K562 (cell line): ENCODE data around the gene ALDH16A1. TPM values are rescaled to one million over a fixed set of nuclear protein-coding genes. Genes with fewer than 3 reads are reported as not detected.

Source experiments
- CLOCK ChIP-seq: fragments of 250-450 bp; sonication (Bioruptor Pico); IDR thresholded peaks from 2 replicates; pipeline ENCODE4 v1.4.0; 2020; ENCODE audit warnings: mild to moderate bottlenecking, moderate library complexity, borderline replicate concordance
- CREB3L1 ChIP-seq: fragments of 450-650 bp; IDR thresholded peaks from 2 replicates; pipeline ENCODE4 v1.6.1; 2014; ENCODE audit warnings: low read depth, mild to moderate bottlenecking, moderate library complexity, borderline replicate concordance
- CXXC5 ChIP-seq: fragments of 250-450 bp; sonication (Bioruptor Pico); IDR thresholded peaks from 2 replicates; pipeline ENCODE4 v1.8.0; 2022; ENCODE audit warnings: inconsistent platforms, mild to moderate bottlenecking, moderate library complexity
- EGR1 ChIP-seq: fragments of 450-650 bp; conservative IDR thresholded peaks from 2 replicates; pipeline ENCODE4 v1.6.1; 2017; ENCODE audit warnings: mild to moderate bottlenecking
- GATAD2A ChIP-seq: fragments of 450-650 bp; IDR thresholded peaks from 2 replicates; pipeline ENCODE4 v1.6.1; 2017
- HDAC8 ChIP-seq: fragments of 450-650 bp; IDR thresholded peaks from 2 replicates; pipeline ENCODE4 v1.6.1; 2016; ENCODE audit warnings: mild to moderate bottlenecking, missing genetic modification characterization, moderate library complexity, missing compliant biosample characterization
- L3MBTL2 ChIP-seq: fragments of 450-650 bp; IDR thresholded peaks from 2 replicates; pipeline ENCODE4 v1.6.1; 2016; ENCODE audit warnings: mild to moderate bottlenecking, moderate library complexity
- MAX ChIP-seq: sonication (generic); formaldehyde crosslinking; IDR thresholded peaks from 2 replicates; pipeline ENCODE4 v1.9.0; 2022; ENCODE audit warnings: mild to moderate bottlenecking, missing genetic modification reagents
- PHF8 ChIP-seq: fragments of 200-600 bp; sonication (generic); IDR thresholded peaks from 2 replicates; pipeline ENCODE4 v1.6.1; 2012; ENCODE audit warnings: mixed run types, mild to moderate bottlenecking, inconsistent platforms, low read length, moderate library complexity, borderline replicate concordance
- PKNOX1 ChIP-seq: fragments of 450-650 bp; IDR thresholded peaks from 2 replicates; pipeline ENCODE4 v1.6.1; 2016
- POLR2AphosphoS2 ChIP-seq: IDR thresholded peaks from 2 replicates; pipeline ENCODE4 v1.6.1; 2012; ENCODE audit warnings: low read length, improper control_type of control experiment
- PRPF4 ChIP-seq: fragments of 200-400 bp; formaldehyde crosslinking; IDR thresholded peaks from one replicate; pipeline ENCODE4 v1.6.1; 2017; ENCODE audit warnings: low read length, low read depth, mild to moderate bottlenecking; ENCODE audit not compliant: insufficient read depth, poor library complexity, severe bottlenecking
- SIX5 ChIP-seq, 2 experiments: IDR thresholded peaks; 2 replicates each; pipeline ENCODE4 v1.6.1; 2011; ENCODE audit warnings: low read length in 2 of 2, borderline replicate concordance in 1 of 2, low read depth in 1 of 2, mild to moderate bottlenecking in 1 of 2, moderate library complexity in 1 of 2; ENCODE audit not compliant: insufficient read depth in 1 of 2
- SMARCA4 ChIP-seq: fragments of 450-650 bp; IDR thresholded peaks from 2 replicates; pipeline ENCODE4 v1.6.1; 2016
- TCF7 ChIP-seq: sonication (generic); IDR thresholded peaks from 2 replicates; pipeline ENCODE4 v1.6.1; 2016; ENCODE audit warnings: antibody characterized with exemption, borderline replicate concordance
- XRCC5 ChIP-seq: fragments of 200-400 bp; formaldehyde crosslinking; IDR thresholded peaks from 2 replicates; pipeline ENCODE4 v1.6.1; 2017; ENCODE audit warnings: low read depth, mild to moderate bottlenecking, low read length
- ZNF217 ChIP-seq: sonication (generic); formaldehyde crosslinking; IDR thresholded peaks from 2 replicates; pipeline ENCODE4 v1.8.0; 2022; ENCODE audit warnings: mild to moderate bottlenecking, missing genetic modification reagents
- ZNF23 ChIP-seq: fragments of 250-450 bp; sonication (Bioruptor Pico); IDR thresholded peaks from 2 replicates; pipeline ENCODE4 v1.4.0; 2020; ENCODE audit warnings: mild to moderate bottlenecking
- ZNF655 ChIP-seq: fragments of 250-450 bp; sonication (Bioruptor Pico); IDR thresholded peaks from 2 replicates; pipeline ENCODE4 v1.5.0; 2021
- ZNF668 ChIP-seq: fragments of 250-450 bp; sonication (Bioruptor Pico); IDR thresholded peaks from 2 replicates; pipeline ENCODE4 v1.8.0; 2022; ENCODE audit warnings: mild to moderate bottlenecking, inconsistent platforms
- polyA plus RNA-seq, 8 experiments: library from polyadenylated mRNA; depleted of rRNA in 4 of 8; stranded (reverse) in 5 of 8; unstranded in 3 of 8; fragments of >200 nt; fragmentation: Nextera tagmentation in 2 of 8; fragmentation: Illumina TruSeq in 1 of 8; extraction: Ambion mirVana in 2 of 8; extraction: Trizol in 1 of 8; gene quantifications; 2 replicates each; pipeline versions ENCODE4 v1.2.1 to v1.2.3, GENCODE V29; 2011 to 2014; ENCODE audit warnings: inconsistent platforms in 1 of 8, missing spikeins in 1 of 8
- total RNA-seq, 7 experiments: library from RNA; depleted of rRNA in 6 of 7; stranded (reverse); fragments of >200 nt in 6 of 7; fragmentation: Illumina TruSeq in 2 of 7; extraction: Trizol in 2 of 7; gene quantifications; 2 replicates each; pipeline versions ENCODE4 v1.2.1 to v1.2.3, GENCODE V29; 2011 to 2021; ENCODE audit warnings: low replicate concordance in 1 of 7

The ALDH16A1 gene
- total and polyA plus RNA-seq, 9 of the 15 experiments (the other 6 are each of a cell fraction or from before 2014, with no cell fraction given) = 2.2 to 52.2 (median 7.6) TPM

- no peak for TF ChIP-seq CREB3L1
- no peak for TF ChIP-seq L3MBTL2
- TF ChIP-seq SMARCA4 = peak; percentile 59; the same call in 1 of the 2 replicates
- TF ChIP-seq PRPF4 = no peak
- TF ChIP-seq ZNF217 (CRISPR knock-in tag) = no peak
- no peak for TF ChIP-seq XRCC5
- no peak for TF ChIP-seq PHF8
- TF ChIP-seq PKNOX1 = peak; percentile 27; the same call in 1 of the 2 replicates
- TF ChIP-seq ZNF655 = no peak
- no peak for TF ChIP-seq ZNF23 (CRISPR knock-in tag)
- no peak for TF ChIP-seq GATAD2A
- TF ChIP-seq EGR1 = 0 out of 2 replicates have a peak, but pooled peaks have one; percentile 6
- TF ChIP-seq POLR2AphosphoS2 = no peak
- no peak for TF ChIP-seq TCF7
- no peak for TF ChIP-seq ZNF668 (CRISPR knock-in tag)
- no peak for TF ChIP-seq CXXC5 (CRISPR knock-in tag)
- TF ChIP-seq MAX (CRISPR knock-in tag) = no peak
- no peak for TF ChIP-seq HDAC8 (tag)
- no peak for TF ChIP-seq SIX5 (IDR thresholded peaks at IDR 0.05; ENCODE audit: borderline replicate concordance in 1 of 2, insufficient read depth in 1 of 2, low read depth in 1 of 2, low read length in 2 of 2)
- TF ChIP-seq CLOCK (CRISPR knock-in tag) = no peak
Observed at GRCh38 chr19:49423071-49423984, 29.7 kb upstream of the ALDH16A1 start, which contains the start of gene PTH2 (continued).
